22Rv1 (cell line): ENCODE results near the gene KCNV2.

ENCODE experiments used
- ZFX ChIP-seq: fragments of 450-650 bp; IDR thresholded peaks from 2 replicates; pipeline ENCODE4 v1.6.1; 2017; ENCODE audit warnings: antibody characterized with exemption, borderline replicate concordance
- TF ChIP-seq, protein P1 (sequence below): fragments of 450-650 bp; IDR thresholded peaks from 2 replicates; pipeline ENCODE4 v1.5.1; 2017; ENCODE audit warnings: mild to moderate bottlenecking

DNA sequence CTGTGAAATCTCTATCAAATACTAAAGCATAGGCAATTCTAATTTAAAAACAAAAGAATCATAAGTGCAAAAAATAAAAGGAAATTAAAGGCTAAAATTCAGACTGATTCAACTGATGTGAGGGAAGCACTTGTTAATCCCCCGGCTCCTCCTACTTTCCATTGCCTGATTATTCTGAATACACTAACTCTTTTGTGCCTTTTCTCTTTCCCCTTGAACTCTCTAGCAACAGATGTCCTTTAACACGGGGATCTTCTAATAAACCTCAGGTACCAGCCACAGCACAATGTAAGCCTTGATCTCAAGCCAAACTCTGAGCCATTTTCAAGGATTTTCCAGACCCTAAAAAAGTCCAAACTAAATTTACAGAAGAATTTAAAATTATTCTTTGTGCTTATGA is 61.5 kb downstream of the KCNV2 start:
- TF ChIP-seq, protein P1, sequence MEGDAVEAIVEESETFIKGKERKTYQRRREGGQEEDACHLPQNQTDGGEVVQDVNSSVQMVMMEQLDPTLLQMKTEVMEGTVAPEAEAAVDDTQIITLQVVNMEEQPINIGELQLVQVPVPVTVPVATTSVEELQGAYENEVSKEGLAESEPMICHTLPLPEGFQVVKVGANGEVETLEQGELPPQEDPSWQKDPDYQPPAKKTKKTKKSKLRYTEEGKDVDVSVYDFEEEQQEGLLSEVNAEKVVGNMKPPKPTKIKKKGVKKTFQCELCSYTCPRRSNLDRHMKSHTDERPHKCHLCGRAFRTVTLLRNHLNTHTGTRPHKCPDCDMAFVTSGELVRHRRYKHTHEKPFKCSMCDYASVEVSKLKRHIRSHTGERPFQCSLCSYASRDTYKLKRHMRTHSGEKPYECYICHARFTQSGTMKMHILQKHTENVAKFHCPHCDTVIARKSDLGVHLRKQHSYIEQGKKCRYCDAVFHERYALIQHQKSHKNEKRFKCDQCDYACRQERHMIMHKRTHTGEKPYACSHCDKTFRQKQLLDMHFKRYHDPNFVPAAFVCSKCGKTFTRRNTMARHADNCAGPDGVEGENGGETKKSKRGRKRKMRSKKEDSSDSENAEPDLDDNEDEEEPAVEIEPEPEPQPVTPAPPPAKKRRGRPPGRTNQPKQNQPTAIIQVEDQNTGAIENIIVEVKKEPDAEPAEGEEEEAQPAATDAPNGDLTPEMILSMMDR = no peak
- no peak for TF ChIP-seq ZFX
